CD4-positive, alpha-beta T cell treated with Interleukin-21 for 1 hour (primary cell): ENCODE data around the gene NUMA1.

Experiments used
- DNase-seq: peaks from one replicate; pipeline ENCODE4 v3.0.0-alpha.2; 2020

Gene NUMA1

GRCh38 chr11:72100009-72100408 lies 19.7 kb upstream of the NUMA1 start:
- no peak for DNase-seq

- DNase-seq: no peak
Observed at GRCh38 chr11:72098741-72099140, 18.4 kb upstream of the NUMA1 start.

GRCh38 chr11:72091292-72091691 lies 10.9 kb upstream of the NUMA1 start:
- peak; percentile 78 for DNase-seq

- DNase-seq: no peak
Observed at GRCh38 chr11:72088076-72088808, 7.9 kb upstream of the NUMA1 start.

GRCh38 chr11:72085621-72086351 lies 5.4 kb upstream of the NUMA1 start:
- DNase-seq: no peak

GRCh38 chr11:72084965-72085364 lies 4.6 kb upstream of the NUMA1 start:
- DNase-seq: no peak

DNA sequence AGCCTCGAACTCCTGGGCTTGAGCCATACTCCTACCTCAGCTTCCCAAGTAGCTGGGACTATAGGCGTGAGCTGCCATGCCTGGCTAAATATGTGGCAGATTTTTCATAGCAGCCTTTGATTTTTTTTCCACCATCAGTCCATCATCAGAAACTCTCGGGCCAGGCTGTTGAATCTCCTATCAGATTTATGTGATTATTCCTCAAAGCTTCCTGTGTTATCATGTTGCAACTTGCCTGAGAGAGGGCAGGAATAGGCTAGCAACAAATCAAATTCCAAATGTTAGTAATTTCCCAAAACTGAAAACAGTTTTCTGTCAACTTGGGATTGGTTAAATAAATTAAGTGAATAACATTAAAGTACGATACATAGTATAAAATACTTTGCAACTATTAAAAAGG lies 3.7 kb upstream of the NUMA1 start:
- DNase-seq: no peak

DNA sequence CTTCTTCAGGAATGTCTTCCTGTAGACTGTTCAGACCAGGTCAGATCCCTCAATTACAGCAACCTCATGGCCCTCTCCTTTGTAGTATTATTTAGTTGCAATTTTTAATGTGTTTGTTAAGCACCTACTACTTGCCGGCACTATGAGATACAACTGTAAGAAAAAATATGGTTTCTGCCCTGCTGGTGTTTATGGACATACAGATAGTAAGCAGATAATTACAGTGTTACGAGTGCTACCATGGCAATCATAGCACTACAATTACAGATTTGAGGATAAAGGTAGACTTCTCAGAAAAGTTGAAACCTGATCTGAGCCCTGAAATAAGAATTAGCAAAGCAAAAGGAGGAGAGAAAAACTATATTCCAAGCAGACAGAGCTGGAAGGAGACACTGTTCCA lies 3.1 kb upstream of the NUMA1 start:
- no peak for DNase-seq

GRCh38 chr11:72081821-72082453 lies 1.6 kb upstream of the NUMA1 start:
- no peak for DNase-seq

- no peak for DNase-seq
Observed at GRCh38 chr11:72081184-72081644, 872 bp upstream of the NUMA1 start.

GRCh38 chr11:72079819-72080325 lies 470 bp downstream of the NUMA1 start:
- DNase-seq: peak; percentile 57

DNA sequence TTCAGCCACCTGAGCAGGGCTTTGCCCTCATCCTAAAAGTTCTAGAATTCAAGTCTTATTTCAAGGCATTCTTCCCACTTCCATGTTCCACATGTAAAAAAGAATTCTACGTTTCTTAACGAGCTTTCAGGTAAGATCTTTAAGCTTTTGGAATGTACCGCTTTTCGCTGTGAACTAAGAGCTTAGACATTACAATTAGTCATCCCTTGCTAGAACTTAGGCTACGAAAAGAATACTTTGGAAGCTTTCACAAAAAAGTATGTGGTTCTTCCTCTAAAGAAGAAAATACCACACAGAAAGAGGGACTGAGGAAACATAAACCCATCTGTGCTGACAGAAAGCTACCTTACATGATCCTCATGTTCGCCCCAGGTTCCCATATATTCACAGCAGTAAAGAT lies 1.9 kb downstream of the NUMA1 start:
- DNase-seq: no peak

GRCh38 chr11:72075756-72076155 lies 4.6 kb downstream of the NUMA1 start:
- DNase-seq: no peak

DNA sequence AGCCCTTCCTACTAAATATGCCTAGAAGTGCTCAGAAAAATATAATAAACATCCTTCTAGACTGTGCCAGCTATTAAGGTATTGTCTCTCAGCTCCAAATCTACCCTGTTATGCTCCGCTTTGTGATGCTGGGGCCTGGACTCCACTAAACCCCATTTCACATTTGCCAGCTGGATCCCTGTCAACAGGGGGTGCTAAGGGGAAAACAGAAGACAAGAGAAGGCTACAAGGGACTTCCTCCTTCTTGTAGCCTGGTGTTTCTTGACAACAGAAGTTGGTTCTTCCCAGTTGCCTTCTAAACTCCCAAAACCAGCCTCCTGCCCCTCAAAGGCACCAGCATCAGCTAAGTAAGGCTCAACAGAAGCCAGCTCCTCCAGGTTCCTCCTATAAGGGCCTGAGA lies 5.2 kb downstream of the NUMA1 start:
- DNase-seq: peak; percentile 21

- DNase-seq: no peak
Observed at GRCh38 chr11:72072348-72072747, 8.0 kb downstream of the NUMA1 start.

GRCh38 chr11:72070491-72070890 lies 9.9 kb downstream of the NUMA1 start:
- no peak for DNase-seq

GRCh38 chr11:72069787-72070251 lies 10.5 kb downstream of the NUMA1 start:
- peak; percentile 13 for DNase-seq

- no peak for DNase-seq
Observed at GRCh38 chr11:72069200-72069599, 11.1 kb downstream of the NUMA1 start.

- DNase-seq: no peak
Observed at GRCh38 chr11:72067676-72068075, 12.7 kb downstream of the NUMA1 start.

DNA sequence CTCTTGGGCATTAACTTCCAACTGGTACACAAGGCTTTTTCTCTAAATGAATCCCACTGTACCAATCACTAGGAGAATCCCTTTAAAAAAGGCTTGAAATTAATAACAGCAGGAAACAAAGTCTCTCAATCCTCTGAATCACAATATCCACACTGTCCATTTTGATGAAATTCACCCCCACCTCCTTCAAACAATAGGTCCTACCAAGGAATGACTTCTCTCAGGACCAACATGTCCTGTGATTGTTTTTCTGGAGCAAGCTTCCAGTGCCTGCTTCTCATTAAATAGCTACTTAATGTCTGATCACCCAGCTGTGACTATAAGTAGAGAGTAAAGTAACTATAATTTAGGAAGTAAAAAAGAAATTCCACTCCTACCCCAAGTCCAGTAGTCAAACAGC lies 13.1 kb downstream of the NUMA1 start:
- no peak for DNase-seq

- DNase-seq: no peak
Observed at GRCh38 chr11:72066855-72067254, 13.5 kb downstream of the NUMA1 start.

DNA sequence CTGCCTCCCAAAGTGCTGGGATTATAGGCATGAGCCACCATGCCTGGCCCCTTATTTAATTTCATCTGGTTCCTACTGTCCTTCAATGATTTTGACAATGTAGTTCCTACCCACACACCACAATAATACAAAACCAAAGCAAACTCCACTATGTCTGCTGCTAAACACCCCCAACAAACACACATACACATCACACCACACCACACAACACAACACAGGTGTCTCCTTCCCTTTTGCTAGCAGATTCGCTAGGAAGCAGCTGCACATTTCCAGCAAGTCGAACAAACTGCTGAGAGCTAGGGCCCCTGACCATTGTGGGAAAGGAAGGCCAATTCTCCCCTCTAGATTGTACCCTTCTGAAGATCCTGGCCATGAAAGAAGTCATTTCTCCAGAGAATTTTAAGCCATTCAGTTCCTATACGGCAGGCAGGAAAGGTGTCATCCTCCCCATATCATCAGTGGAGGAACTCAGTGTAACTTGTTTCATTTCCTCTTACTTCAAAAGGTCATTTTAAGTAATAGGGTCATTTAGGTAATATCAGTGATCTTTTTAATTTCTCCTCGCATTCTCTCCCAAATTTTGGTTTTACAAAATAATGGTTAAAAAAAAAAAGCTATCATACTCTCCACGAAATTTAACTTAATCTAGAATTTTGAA lies 18.5 kb downstream of the NUMA1 start:
- no peak for DNase-seq

DNA sequence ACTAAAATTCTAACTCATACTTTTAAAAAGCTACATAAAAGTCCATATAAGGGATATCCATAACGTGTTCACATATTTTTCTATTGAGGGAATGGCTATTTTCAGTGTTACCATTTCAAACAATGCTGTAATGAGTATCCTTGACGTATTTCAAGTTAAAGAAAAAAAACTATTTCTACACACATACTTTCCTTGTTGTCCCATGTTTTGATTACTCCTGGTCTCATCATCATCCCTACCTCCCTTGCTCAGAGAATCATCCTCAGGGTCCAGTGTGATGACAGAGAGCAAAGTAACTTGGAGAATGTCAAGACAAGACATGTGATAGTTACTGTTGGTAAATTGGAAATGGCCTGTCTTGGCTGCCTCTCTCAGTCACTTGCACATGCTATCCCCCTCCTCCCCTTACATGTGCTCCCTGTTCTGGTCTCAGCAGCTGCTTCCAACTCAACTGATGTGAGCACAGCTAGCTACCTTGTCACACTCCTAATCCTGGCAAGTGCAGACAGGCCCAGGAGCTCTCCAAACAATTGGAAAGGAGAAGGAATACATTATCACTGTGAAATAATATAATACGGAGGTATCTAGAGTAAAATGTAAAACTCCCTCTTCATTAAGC lies 21.8 kb downstream of the NUMA1 start:
- DNase-seq: no peak
